GM21619 (cell line): ENCODE data around the gene ITGAE.

Source experiments
- ATAC-seq: cut with Tn5 transposase; IDR thresholded peaks from one replicate; pipeline ENCODE4 v1.9.1; 2021; ENCODE audit not compliant: unreplicated experiment

ITGAE gene

GRCh38 chr17:3817851-3818605, 17.0 kb upstream of the ITGAE start:
- ATAC-seq = no peak

DNA sequence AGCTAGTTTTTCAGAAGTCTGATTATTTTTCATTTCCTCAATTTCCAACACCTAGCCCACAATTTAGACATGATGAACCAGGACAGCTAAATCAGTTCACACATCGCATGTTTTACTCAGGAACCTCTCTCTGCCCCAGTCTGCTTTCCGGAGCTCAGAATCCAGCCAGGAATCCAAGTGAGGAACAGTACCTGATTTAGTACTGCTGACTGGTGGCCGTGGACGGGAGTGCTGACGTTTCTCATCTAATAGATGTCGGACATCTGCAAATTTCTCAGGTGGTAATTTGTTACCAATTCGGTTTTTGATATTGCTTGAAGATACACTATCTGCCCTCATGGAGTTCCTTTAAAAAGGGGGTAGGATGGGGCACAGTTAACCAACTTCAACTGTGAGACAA, 14.9 kb upstream of the ITGAE start:
- no peak for ATAC-seq

GRCh38 chr17:3815122-3815521, 14.1 kb upstream of the ITGAE start:
- no peak for ATAC-seq

GRCh38 chr17:3814361-3814760, 13.4 kb upstream of the ITGAE start:
- ATAC-seq = no peak

DNA sequence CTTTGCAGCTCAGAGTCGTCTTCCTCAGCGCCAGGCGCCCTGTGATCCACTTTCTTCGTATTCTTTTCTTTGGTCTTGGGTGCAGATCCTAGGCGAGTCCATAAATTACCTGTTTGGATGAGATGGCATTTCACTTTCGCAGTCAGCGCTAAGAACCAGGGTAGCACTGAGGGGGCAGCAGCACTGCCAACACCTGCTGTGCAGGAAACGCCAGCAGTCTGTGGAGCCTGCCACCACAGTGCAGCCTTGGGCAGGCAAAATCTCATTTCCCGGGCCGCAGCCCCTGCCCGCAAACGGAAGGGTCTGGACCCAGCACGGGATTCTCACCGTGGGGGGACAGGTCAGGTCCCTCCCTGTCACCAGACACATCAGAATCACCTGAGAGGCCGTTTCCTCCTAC, 12.2 kb upstream of the ITGAE start:
- no peak for ATAC-seq

DNA sequence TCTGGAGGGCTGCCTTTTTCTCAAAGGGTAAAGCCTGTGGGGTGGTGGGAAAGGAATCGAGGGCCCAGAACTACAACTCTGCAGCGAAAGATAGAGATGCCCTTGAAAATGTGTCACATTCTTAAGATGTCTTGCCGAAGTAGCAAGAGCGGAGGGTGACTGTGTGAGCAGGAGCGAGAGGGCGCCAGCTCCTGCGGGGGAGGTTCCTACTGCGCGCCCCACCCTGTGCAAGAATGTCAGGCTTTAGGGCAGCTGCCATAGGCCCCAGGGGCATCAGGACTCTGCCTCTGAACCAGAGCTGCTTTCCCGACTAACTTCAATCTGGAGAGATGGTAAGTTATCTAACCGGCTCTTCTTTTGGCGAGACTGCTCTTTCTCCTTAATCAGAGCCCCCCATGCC, 11.8 kb upstream of the ITGAE start:
- no peak for ATAC-seq

- no peak for ATAC-seq
These were observed 11.3 kb upstream of the ITGAE start for GRCh38 chr17:3812284-3812683.

GRCh38 chr17:3810019-3810418, 9.0 kb upstream of the ITGAE start:
- ATAC-seq = no peak

DNA sequence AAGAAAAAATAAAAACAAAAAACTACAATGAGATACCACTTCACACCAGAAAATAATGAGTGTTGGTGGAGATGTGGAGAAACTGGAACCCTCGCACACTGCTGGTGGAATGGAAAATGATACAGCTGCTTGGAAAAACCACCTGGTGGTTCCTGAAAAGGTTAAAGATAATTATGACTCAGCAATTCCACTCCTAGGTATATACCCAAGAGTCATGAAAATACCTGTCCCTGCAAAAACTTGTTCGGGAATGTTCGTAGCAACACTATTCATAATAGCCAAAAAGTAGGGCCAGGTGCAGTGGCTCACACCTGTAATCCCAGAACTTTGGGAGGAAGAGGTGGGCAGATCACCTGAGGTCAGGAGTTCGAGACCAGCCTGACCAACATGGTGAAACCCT, 8.1 kb upstream of the ITGAE start:
- ATAC-seq = no peak

GRCh38 chr17:3808701-3809100, 7.7 kb upstream of the ITGAE start:
- no peak for ATAC-seq

- no peak for ATAC-seq
These were observed 4.6 kb upstream of the ITGAE start for GRCh38 chr17:3805581-3805980.

DNA sequence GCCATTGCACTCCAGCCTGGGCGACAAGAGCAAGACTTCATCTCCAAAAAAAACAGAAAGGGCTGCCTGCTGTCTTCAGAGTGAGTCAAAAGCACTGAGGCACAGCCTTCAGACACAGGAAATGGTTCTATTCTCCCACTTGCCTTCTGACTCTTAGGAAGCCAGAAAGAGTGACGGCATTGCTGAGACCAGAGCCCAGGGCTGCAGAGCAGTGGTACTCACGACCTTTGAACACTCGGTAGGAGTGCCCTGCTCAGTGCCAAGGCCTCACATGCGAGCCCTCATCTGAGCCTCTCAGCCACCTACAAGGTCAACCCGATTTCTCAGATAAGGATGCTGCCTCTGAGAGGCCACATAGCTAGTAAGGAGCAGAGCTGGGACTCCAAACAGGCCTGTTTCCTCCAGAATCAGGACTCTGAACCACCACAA, 3.5 kb upstream of the ITGAE start:
- ATAC-seq = peak; percentile 73

GRCh38 chr17:3803308-3803640, 2.3 kb upstream of the ITGAE start:
- ATAC-seq = no peak

- ATAC-seq = no peak
These were observed 1.7 kb upstream of the ITGAE start for GRCh38 chr17:3802461-3803307.

DNA sequence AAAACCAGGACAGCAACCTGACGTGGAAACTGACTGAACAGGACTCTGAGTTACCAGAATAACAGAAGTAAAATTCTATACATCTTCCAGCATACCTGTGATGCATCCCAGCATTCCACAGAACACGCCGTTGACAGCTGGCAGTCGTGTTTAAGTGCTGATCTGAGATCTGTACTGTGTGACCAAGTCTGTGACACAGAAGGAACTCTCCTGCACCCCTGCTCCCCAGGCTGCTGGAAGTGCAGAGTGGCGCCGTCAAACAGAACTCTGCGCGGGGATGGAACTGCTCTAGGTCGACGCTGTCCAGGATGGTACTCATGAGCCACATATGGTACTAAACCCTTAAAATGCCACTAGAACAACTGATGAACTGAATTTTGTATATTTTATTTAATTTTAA, 804 bp upstream of the ITGAE start:
- ATAC-seq = no peak

DNA sequence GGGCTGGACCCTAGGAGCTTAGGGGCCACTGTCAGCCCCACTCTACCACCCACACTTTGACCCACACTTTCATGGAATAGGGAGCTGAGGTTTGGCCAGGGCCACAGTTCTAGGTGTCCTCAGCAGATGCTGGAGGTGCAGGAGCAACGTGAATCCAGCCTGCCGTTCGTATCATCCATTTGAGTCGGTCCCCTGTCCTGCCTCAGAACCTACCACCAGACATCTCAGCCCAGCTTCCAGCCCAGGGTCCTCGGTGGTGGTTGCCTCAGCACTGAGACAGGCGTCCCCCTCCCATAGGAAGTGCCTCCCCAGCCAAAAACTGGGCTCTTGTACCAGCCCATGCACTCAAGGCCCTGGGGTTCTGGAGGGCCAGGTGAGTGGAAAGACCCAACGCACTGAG, 359 bp upstream of the ITGAE start:
- ATAC-seq = no peak

DNA sequence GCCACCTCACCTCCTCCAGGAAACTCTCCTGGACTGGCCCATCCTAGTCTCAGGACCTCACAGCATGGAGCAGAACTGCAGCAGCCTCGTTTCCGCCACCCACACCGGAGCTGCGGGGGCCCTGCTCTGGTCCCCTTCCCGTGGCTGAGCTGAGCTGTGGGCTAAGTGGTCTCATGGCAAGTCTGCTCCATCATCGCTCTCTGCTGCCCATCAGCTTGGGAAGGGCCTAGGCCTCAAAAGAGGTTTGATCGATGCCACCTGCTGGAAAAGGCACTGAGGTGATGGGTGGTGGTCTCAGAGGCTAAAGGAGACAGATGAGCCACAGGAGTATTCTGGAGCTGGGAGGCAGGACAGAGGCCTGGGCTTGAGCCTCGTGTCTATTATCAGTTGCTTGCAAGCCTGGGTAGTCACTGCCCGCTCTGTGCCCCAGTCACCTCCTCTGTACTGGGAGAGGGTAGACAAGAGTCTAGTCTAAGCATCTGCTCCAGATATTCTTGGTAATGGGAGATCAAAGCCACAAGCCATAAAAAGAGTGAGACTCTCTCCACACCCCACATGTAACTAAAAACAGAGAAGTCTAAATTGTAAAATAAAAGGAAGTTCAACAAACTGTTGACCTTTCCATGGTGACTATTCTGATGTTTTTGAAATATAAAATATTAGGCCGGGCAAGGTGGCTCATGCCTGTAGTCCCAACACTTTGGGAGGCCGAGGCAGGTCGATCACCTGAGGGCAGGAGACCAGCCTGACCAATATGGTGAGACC, 1.6 kb downstream of the ITGAE start:
- ATAC-seq = no peak

DNA sequence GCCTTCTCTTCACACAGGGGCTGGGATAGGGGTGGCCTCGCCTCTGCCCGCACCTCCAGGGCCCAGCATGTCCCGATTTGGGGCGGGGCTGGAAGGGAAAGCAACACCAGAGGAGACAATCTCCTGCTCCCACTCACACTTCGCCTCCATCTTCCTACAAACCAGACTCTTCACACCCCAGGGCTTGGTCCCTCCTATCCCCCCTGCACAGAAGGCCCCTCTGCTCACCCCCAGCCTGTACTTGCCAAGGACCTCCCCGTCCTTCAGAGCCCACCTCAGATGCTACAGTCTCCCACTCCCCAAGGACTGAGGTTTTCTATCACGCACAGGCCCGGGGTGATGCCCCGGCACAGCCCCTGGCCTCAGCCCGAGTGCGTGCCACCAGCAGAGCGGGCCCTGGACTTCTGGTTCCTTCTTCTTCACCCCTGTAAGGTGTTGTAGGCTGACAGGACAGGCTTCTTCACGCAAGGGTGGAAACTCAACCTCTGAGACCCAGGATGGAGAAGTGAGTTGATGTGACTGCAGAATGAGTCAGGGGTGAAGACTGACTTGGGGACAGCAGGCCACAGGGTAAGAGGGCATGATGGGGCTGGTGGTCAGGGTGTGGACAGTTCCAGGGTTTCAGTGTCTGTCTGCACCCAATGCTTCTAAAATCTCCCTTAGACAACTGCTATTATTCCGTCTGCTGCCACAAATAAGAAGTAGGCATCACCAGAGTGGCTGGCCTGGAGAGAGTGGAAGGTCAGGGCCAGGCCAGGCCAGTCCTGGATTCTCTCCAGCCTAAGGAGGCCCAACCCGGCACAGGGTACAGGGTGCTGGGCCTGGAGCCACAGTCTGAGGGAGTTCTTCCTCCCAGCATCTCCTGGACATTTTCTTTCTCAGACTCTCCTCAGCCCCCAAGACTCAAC, 2.5 kb downstream of the ITGAE start:
- no peak for ATAC-seq

DNA sequence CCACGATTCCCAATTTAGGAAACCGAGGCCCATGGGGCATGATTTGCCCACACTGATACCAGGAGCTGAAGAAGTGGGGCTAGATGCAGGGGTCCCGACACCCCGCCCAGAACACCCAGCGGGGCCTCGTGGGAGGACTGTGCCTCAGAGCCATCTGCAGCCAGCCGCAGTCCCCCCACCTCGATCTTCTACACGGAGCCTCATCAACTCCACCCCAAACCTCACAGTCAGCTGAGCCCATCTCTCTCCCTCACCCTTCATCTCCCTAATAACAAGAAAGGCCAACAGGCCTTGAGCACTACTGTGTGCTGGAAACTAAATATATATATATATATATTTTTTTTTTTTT, 4.2 kb downstream of the ITGAE start:
- ATAC-seq = peak; percentile 30

DNA sequence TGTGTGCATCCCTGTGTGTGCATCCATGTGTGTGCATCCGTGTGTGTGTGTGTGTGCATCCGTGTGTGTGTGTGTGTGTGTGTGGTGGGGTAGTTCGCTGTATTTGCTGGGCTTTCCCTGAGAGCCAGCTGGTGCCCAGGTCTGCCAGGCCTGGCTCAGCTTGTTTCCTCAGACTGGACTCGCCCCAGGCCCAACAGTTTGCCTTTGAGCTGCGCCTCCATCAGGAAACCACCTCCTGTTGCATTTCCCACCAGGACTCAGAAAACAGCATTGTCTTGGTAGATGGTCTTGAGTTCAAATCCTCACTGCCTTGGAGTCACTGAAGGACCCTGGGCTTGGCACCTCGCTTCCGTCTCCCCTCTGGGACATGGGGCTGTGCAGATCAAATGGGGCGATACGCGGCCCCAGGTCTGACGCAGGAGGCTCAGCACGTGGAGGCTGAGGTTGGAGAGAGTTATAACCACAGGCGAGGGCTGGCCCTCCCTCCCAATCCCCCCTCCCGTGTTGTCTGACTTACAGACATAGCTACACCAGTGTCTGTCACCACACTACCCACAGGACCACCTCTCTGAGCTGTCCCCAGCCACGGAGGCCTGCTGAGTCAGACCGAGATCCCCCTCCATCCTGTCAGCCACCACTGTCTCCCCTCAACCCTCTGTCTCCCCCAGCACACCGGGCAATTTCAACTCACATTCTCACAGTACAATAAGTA, 4.7 kb downstream of the ITGAE start:
- peak; percentile 65 for ATAC-seq
